NCI-H82 treated with DMSO at 0.1 percent for 48 hours (cell line): ENCODE measurements around the gene DTWD2.

ENCODE experiments used
- DNase-seq: peaks from one replicate; lab custom pipeline; 2025; ENCODE audit not compliant: unreplicated experiment; lab: John Stamatoyannopoulos, UW

The DTWD2 gene

GRCh38 chr5:118789366-118789765 lies 199.0 kb downstream of the DTWD2 start:
- no peak for DNase-seq

DNA sequence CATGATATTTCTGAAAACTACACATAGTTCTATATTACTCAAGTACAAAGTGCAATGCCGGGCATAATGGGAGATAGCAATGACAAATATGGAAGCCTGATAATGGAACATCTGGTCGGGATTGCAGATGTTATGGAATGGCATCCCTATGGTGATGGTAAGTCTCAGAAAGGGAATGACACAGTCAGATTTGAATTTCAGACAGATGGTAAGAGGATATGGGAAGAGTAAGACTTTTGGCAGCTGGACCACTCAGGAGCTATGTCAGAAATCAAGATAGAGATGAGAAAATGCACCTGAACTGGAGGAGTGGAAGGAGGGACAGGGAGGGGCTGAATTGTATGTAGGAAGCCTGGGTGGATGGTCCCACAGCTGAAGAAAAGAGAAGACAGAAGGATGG lies 200.0 kb downstream of the DTWD2 start:
- DNase-seq = no peak
